A549 (cell line): ENCODE measurements around the gene IRF6. TPM values are rescaled to one million over a fixed set of nuclear protein-coding genes. Genes with fewer than 3 reads are reported as not detected.

ENCODE experiments used
- ATAC-seq, 2 experiments: fragments of 200-7000 bp in 1 of 2; fragments of >200 bp in 1 of 2; cut with Nextera tagmentation in 1 of 2; cut with Tn5 transposase in 1 of 2; 3 replicates each; pipeline versions ENCODE4 v1.8.0 to v1.9.1; 2018 to 2020; ENCODE audit warnings: mild to moderate bottlenecking in 1 of 2, moderate library complexity in 1 of 2
- CTCF ChIA-PET: fragments of 300-600 bp; sonication (Branson Sonifier 250); formaldehyde crosslinking; extraction: SDS; loops from one replicate; lab custom pipeline; 2021; ENCODE audit warnings: antibody characterized with exemption, inconsistent platforms; lab: Yijun Ruan, JAX
- POLR2A ChIA-PET: fragments of 350-600 bp; formaldehyde crosslinking; extraction: SDS; loops from one replicate; lab custom pipeline; 2021; ENCODE audit warnings: antibody characterized with exemption, inconsistent platforms; lab: Yijun Ruan, JAX
- DNase-seq, 2 experiments: peaks; one replicate each; pipeline versions ENCODE4 v3.0.0 to v3.0.0-alpha.2; 2011 to 2016; ENCODE audit warnings: low read depth in 1 of 2, low spot score in 1 of 2
- FAIRE-seq: peaks from 2 replicates; lab custom pipeline; 2011; peaks lifted over from hg19 to GRCh38; lab: Jason Lieb, UNC
- H3K27ac ChIP-seq, 2 experiments: fragments of >200 bp; sonication (Bioruptor Twin); formaldehyde crosslinking; 3 replicates each; pipeline ENCODE4 v1.5.1; 2016 to 2017
- H3K4me1 ChIP-seq: fragments of >200 bp; sonication (Bioruptor Twin); formaldehyde crosslinking; 3 replicates; pipeline ENCODE4 v1.6.1; 2016
- H3K4me2 ChIP-seq: fragments of >200 bp; sonication (Bioruptor Twin); formaldehyde crosslinking; 3 replicates; pipeline ENCODE4 v1.6.1; 2016
- H3K4me3 ChIP-seq: fragments of >200 bp; sonication (Bioruptor Twin); formaldehyde crosslinking; 3 replicates; pipeline ENCODE4 v1.5.1; 2016
- H3K9me3 ChIP-seq: fragments of >200 bp; sonication (Bioruptor Twin); formaldehyde crosslinking; 3 replicates; pipeline ENCODE4 v1.6.1; 2016
- BHLHE40 ChIP-seq: IDR thresholded peaks from 2 replicates; pipeline ENCODE4 v1.6.1; 2012; ENCODE audit warnings: low read depth, low read length, inconsistent platforms
- CBX8 ChIP-seq: fragments of 200-600 bp; sonication (generic); IDR thresholded peaks from 2 replicates; pipeline ENCODE4 v1.6.1; 2016
- CTCF ChIP-seq: fragments of >200 bp; sonication (Bioruptor Twin); formaldehyde crosslinking; IDR thresholded peaks from 3 replicates; pipeline ENCODE4 v1.5.1; 2016
- EHF ChIP-seq: fragments of 250-450 bp; sonication (Bioruptor Pico); IDR thresholded peaks from 2 replicates; pipeline ENCODE4 v1.5.0; 2020; ENCODE audit warnings: mild to moderate bottlenecking
- EHMT2 ChIP-seq: fragments of 200-600 bp; sonication (generic); IDR thresholded peaks from 2 replicates; pipeline ENCODE4 v1.6.1; 2016; ENCODE audit warnings: antibody characterized with exemption, low read depth, mild to moderate bottlenecking, moderate library complexity
- HOXB5 ChIP-seq: fragments of 250-450 bp; sonication (Bioruptor Pico); IDR thresholded peaks from 2 replicates; pipeline ENCODE4 v1.5.0; 2020; ENCODE audit warnings: mild to moderate bottlenecking, moderate library complexity
- ZFP36 ChIP-seq: fragments of 450-650 bp; IDR thresholded peaks from 2 replicates; pipeline ENCODE4 v1.6.1; 2014; ENCODE audit warnings: borderline replicate concordance; ENCODE audit not compliant: partially characterized antibody
- WGBS: methylation state at CpG from one replicate; pipeline ENCODE4 v1.1.6; 2017; ENCODE audit errors: missing lambda C conversion rate; 5-methylcytosine and 5-hydroxymethylcytosine counted together
- polyA plus RNA-seq, 4 experiments: library from polyadenylated mRNA; depleted of rRNA in 3 of 4; stranded (reverse); fragments of >200 nt; fragmentation: RNase III in 1 of 4; extraction: RNeasy Plus Mini Kit Qiagen cat#74134 plus additional on column Dnase treatment in 1 of 4; gene quantifications; 2 replicates in 3 of 4; 3 replicates in 1 of 4; pipeline ENCODE4 v1.2.3, GENCODE V29; 2011 to 2017
- TF ChIP-seq, protein P1 (sequence below): fragments of 200-600 bp; sonication (generic); IDR thresholded peaks from 2 replicates; pipeline ENCODE4 v1.6.1; 2016; ENCODE audit warnings: antibody characterized with exemption, mild to moderate bottlenecking, moderate library complexity
- TF ChIP-seq, protein P2 (sequence below): fragments of 250-450 bp; sonication (Bioruptor Pico); IDR thresholded peaks from 2 replicates; pipeline ENCODE4 v1.5.0; 2020; ENCODE audit warnings: low read depth, mild to moderate bottlenecking, moderate library complexity
- TF ChIP-seq, protein P3 (sequence below): IDR thresholded peaks from 2 replicates; pipeline ENCODE4 v1.6.1; 2012

IRF6 gene
- polyA plus RNA-seq, 2 of the 4 experiments (the other 2 are of a cell fraction), result 0.08 to 0.22 TPM

DNA sequence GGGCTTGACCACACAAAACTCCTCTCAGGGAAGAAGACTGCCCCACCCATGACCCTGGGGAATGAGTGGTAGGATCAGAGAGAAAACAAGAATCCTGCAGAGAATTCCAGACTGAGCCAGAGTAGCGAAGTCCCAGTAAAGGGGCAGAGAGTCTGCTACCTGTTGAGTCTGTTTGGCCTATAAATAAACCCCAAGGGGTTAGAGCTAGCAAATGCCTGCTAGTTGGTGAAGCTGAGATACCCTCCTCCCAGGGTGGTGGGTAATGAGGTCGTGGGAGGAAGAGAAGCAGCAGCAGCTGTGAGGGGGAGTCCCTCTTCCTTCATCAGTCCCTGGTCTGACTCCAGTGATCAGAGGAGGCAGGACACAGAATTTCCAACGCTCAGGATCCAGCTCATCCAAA lies 47.5 kb downstream of the IRF6 start:
- no peak overlapping the region for H3K4me2 ChIP-seq
- no peak overlapping the region for H3K27ac ChIP-seq
- no peak overlapping the region for H3K4me3 ChIP-seq
- 2% methylated on average over 3 of the region's 3 CpGs for WGBS
- ATAC-seq (no peak), FAIRE-seq (no peak), DNase-seq (no peak)
- H3K9me3 ChIP-seq, result no peaks in the 10 kb centered on the region
- TF ChIP-seq EHMT2 (no peak), CTCF (no peak), CBX8 (no peak), BHLHE40 (no peak), ZFP36 (no peak), EHF (CRISPR knock-in tag) (no peak)
- TF ChIP-seq, protein P1, sequence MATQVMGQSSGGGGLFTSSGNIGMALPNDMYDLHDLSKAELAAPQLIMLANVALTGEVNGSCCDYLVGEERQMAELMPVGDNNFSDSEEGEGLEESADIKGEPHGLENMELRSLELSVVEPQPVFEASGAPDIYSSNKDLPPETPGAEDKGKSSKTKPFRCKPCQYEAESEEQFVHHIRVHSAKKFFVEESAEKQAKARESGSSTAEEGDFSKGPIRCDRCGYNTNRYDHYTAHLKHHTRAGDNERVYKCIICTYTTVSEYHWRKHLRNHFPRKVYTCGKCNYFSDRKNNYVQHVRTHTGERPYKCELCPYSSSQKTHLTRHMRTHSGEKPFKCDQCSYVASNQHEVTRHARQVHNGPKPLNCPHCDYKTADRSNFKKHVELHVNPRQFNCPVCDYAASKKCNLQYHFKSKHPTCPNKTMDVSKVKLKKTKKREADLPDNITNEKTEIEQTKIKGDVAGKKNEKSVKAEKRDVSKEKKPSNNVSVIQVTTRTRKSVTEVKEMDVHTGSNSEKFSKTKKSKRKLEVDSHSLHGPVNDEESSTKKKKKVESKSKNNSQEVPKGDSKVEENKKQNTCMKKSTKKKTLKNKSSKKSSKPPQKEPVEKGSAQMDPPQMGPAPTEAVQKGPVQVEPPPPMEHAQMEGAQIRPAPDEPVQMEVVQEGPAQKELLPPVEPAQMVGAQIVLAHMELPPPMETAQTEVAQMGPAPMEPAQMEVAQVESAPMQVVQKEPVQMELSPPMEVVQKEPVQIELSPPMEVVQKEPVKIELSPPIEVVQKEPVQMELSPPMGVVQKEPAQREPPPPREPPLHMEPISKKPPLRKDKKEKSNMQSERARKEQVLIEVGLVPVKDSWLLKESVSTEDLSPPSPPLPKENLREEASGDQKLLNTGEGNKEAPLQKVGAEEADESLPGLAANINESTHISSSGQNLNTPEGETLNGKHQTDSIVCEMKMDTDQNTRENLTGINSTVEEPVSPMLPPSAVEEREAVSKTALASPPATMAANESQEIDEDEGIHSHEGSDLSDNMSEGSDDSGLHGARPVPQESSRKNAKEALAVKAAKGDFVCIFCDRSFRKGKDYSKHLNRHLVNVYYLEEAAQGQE, result no peak
- TF ChIP-seq, protein P2, sequence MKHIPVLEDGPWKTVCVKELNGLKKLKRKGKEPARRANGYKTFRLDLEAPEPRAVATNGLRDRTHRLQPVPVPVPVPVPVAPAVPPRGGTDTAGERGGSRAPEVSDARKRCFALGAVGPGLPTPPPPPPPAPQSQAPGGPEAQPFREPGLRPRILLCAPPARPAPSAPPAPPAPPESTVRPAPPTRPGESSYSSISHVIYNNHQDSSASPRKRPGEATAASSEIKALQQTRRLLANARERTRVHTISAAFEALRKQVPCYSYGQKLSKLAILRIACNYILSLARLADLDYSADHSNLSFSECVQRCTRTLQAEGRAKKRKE, result no peak
- TF ChIP-seq, protein P3, sequence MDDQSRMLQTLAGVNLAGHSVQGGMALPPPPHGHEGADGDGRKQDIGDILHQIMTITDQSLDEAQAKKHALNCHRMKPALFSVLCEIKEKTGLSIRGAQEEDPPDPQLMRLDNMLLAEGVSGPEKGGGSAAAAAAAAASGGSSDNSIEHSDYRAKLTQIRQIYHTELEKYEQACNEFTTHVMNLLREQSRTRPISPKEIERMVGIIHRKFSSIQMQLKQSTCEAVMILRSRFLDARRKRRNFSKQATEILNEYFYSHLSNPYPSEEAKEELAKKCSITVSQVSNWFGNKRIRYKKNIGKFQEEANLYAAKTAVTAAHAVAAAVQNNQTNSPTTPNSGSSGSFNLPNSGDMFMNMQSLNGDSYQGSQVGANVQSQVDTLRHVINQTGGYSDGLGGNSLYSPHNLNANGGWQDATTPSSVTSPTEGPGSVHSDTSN, result no peak
- CTCF ChIA-PET, result interaction anchor here (0.5 to 3.2 kb wide), 6 partner anchors 10 to 61 kb away, joined by 3 to 22 read pairs (median 4); no protein-coding TSS in a partner anchor
- H3K4me1 ChIP-seq, result no peaks in the 10 kb centered on the region
- POLR2A ChIA-PET, result no interaction called here

DNA sequence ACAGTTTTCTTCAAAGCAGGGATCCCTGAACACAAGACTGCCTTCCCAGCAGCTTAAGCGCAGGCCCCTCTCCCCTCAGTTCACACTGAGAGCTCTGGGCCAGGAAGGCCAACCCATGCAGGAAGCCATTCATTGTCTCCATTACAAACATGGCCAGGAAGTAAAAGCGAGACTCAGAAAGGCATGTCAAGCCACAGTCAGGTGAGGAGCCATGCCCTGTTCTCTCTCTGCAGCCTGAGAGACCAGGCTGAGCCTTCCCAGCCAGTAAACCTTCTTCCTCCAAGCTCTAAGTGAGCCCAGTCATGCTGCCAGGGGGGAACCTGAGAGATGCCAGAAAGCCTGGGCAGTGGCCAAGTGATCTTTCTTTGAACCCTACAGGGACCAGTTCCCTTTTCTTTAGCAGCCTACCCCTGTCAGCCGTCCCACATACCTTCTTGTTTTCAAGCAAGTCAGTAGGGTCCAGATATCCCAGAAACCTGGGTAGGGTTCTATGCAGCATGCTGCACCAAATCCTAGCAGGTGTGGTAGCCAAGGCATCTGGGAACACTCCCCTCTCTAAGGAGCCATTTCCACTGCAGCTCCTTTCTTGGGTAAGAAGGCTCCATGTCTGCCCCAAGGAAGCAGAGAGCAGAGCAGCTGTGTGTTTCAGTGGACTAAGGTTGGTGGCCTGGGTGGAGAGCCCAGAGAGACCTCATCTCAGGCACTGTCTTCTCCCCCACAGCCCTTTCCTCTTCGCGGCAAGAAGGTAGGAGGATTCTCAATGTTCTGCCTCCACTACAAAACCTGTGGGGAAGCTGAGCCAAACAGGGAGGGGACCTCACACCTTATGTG lies 49.1 kb downstream of the IRF6 start:
- TF ChIP-seq CTCF, result no peak
- TF ChIP-seq HOXB5 (CRISPR knock-in tag), result no peak
- WGBS, result 63% methylated on average over 5 of the region's 5 CpGs
- CTCF ChIA-PET, result interaction anchor here (0.9 to 1.0 kb wide), 2 partner anchors 9 to 19 kb away, joined by 4 read pairs; no protein-coding TSS in a partner anchor
- ATAC-seq, result no peak
- Histone ChIP-seq H3K9me3 (no peaks in the 10 kb centered on the region), H3K4me2 (no peak overlapping the region), H3K4me3 (no peak overlapping the region), H3K4me1 (no peaks in the 10 kb centered on the region), H3K27ac (no peak overlapping the region)
- POLR2A ChIA-PET, result no interaction called here
- no peak for FAIRE-seq
- DNase-seq, result no peak
